A673 (cell line): ENCODE data around the gene TRMT112. TPM values are rescaled to one million over a fixed set of nuclear protein-coding genes. Genes with fewer than 3 reads are reported as not detected.

Experiments
- BruUV-seq: library from RNA; stranded (reverse); fragments of 400-500 nt; replicated peaks from 2 replicates; lab custom pipeline; 2021; lab: Mats Ljungman, UMichigan
- CTCF ChIA-PET: fragments of 300-600 bp; sonication (Branson Sonifier 250); formaldehyde crosslinking; loops from one replicate; lab custom pipeline; 2022; ENCODE audit warnings: antibody characterized with exemption; lab: Charles Lee
- POLR2A ChIA-PET: fragments of 300-600 bp; sonication (Branson Sonifier 250); formaldehyde crosslinking; loops from one replicate; lab custom pipeline; 2022; ENCODE audit warnings: antibody characterized with exemption; ENCODE audit not compliant: low non-redundant PET; lab: Charles Lee
- DNase-seq: peaks from one replicate; pipeline ENCODE4 v3.0.0-alpha.2; 2015; ENCODE audit warnings: low spot score
- H3K27ac ChIP-seq: fragments of 200-600 bp; sonication (generic); 2 replicates; pipeline ENCODE4 v1.5.1; 2016; ENCODE audit warnings: mixed run types, low read depth, mild to moderate bottlenecking, mixed read lengths, antibody characterized with exemption, low read length; ENCODE audit not compliant: poor library complexity, severe bottlenecking
- H3K27me3 ChIP-seq: fragments of 200-600 bp; sonication (generic); replicated peaks from 2 replicates; pipeline ENCODE4 v1.6.1; 2017; ENCODE audit warnings: mixed run types, low read depth, mild to moderate bottlenecking, mixed read lengths, antibody characterized with exemption, low read length; ENCODE audit not compliant: insufficient read depth, poor library complexity
- H3K36me3 ChIP-seq: fragments of 200-600 bp; sonication (generic); 2 replicates; pipeline ENCODE4 v1.6.1; 2016; ENCODE audit warnings: mixed run types, mild to moderate bottlenecking, mixed read lengths, antibody characterized with exemption, low read length; ENCODE audit not compliant: insufficient read depth, poor library complexity, severe bottlenecking
- H3K4me1 ChIP-seq: fragments of 200-600 bp; sonication (generic); 2 replicates; pipeline ENCODE4 v1.6.1; 2017; ENCODE audit warnings: mixed run types, mild to moderate bottlenecking, mixed read lengths, antibody characterized with exemption, low read length; ENCODE audit not compliant: insufficient read depth, poor library complexity, severe bottlenecking
- H3K4me3 ChIP-seq: fragments of 200-600 bp; sonication (generic); 2 replicates; pipeline ENCODE4 v1.5.1; 2016; ENCODE audit warnings: low read depth, mixed run types, mild to moderate bottlenecking, mixed read lengths, low read length; ENCODE audit not compliant: poor library complexity, severe bottlenecking
- H3K9me3 ChIP-seq: fragments of 200-600 bp; sonication (generic); 2 replicates; pipeline ENCODE4 v1.6.1; 2016; ENCODE audit warnings: mixed run types, low read depth, mild to moderate bottlenecking, mixed read lengths, antibody characterized with exemption, low read length; ENCODE audit not compliant: poor library complexity, severe bottlenecking
- EZH2 ChIP-seq: fragments of 200-600 bp; sonication (generic); IDR thresholded peaks from 2 replicates; pipeline ENCODE4 v1.6.1; 2017; ENCODE audit warnings: borderline replicate concordance, low read depth, mild to moderate bottlenecking, mixed read lengths, antibody characterized with exemption, low read length; ENCODE audit not compliant: poor library complexity, severe bottlenecking
- intact Hi-C: fragments of 100-400 bp; cut with micrococcal nuclease; formaldehyde crosslinking; loops from one replicate; pipeline ENCODE4 v1.10.0; 2022; ENCODE audit not compliant: unreplicated experiment
- total RNA-seq: library from RNA; stranded (reverse); gene quantifications from 2 replicates; pipeline ENCODE4 v1.2.3, GENCODE V29; 2021
- TF ChIP-seq, protein P1 (sequence below): fragments of 300-800, 200-600 bp; sonication (generic); conservative IDR thresholded peaks from 2 replicates; pipeline ENCODE4 v1.5.1; 2017; ENCODE audit warnings: low read depth, mild to moderate bottlenecking, antibody characterized with exemption, low read length, moderate library complexity, mixed read lengths

TRMT112 gene
- total RNA-seq, 1 experiment from 2014 or later: 270 TPM

DNA sequence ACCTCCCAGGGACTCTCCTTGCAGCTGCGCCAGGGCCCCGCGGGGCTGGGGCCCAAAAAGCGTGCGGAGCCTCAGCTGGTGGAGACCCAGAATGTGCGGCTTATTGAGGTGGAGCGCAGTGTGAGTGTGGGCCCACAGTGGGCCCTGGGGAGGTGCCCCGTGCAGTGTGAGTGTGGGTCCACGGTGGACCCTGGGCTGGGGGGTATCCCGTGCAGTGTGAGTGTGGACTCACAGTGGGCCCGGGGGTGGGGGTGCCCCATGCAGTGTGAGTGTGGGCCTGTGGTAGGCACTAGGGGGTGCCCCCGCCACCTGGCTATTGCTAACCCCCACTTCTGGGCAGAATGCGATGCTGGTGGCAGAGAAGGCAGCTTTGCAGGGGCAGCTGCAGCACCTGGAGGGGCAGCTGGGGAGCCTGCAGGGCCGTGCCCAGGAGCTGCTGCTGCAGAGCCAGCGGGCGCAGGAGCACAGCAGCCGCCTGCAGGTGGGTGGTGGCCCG, 33.8 kb upstream of the TRMT112 start:
- intact Hi-C loops: no loop called here
- BruUV-seq: no TSS peak
- CTCF ChIA-PET: interaction anchor here (0.7 kb wide), 1 partner anchor 44 kb away, joined by 4 read pairs; no protein-coding TSS in a partner anchor

DNA sequence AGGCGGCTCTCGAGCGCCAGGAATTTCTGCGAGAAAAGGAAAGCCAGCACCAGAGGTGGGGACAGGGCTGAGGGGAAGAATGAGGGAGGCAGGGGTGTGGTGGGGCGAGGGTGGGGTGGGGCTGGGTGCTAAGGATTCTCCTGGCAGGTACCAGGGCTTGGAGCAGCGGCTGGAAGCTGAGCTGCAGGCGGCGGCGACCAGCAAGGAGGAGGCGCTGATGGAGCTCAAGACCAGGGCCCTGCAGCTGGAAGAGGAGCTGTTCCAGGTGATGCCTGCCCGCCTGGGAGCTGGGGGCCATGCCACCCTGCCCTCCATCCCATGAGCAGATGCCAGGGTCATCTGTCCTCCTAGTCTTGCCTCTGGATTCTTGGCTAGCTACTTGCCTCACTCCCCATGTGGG, 32.0 kb upstream of the TRMT112 start:
- ChIA-PET CTCF (no interaction called here), POLR2A (no interaction called here)
- H3K4me1 ChIP-seq: no peaks in the 10 kb centered on the region
- no peak for TF ChIP-seq EZH2
- TF ChIP-seq, protein P1, sequence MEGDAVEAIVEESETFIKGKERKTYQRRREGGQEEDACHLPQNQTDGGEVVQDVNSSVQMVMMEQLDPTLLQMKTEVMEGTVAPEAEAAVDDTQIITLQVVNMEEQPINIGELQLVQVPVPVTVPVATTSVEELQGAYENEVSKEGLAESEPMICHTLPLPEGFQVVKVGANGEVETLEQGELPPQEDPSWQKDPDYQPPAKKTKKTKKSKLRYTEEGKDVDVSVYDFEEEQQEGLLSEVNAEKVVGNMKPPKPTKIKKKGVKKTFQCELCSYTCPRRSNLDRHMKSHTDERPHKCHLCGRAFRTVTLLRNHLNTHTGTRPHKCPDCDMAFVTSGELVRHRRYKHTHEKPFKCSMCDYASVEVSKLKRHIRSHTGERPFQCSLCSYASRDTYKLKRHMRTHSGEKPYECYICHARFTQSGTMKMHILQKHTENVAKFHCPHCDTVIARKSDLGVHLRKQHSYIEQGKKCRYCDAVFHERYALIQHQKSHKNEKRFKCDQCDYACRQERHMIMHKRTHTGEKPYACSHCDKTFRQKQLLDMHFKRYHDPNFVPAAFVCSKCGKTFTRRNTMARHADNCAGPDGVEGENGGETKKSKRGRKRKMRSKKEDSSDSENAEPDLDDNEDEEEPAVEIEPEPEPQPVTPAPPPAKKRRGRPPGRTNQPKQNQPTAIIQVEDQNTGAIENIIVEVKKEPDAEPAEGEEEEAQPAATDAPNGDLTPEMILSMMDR: no peak
- no TSS peak for BruUV-seq
- no peaks in the 10 kb centered on the region for H3K27me3 ChIP-seq
- intact Hi-C loops: no loop called here
- DNase-seq: no peak
- no peaks in the 10 kb centered on the region for H3K36me3 ChIP-seq
- H3K4me3 ChIP-seq: no peak overlapping the region
- no peaks in the 10 kb centered on the region for H3K9me3 ChIP-seq
- H3K27ac ChIP-seq: no peak overlapping the region

More for the DNA sequence above, 33.8 kb upstream of the TRMT112 start:
- TF ChIP-seq EZH2: no peak
- TF ChIP-seq, protein P1: no peak
- H3K27ac ChIP-seq: no peak overlapping the region
- H3K4me3 ChIP-seq: no peak overlapping the region
- H3K9me3 ChIP-seq: no peaks in the 10 kb centered on the region
- POLR2A ChIA-PET: no interaction called here
- H3K4me1 ChIP-seq: peaks cover 8% of the 10 kb centered on the region
- no peaks in the 10 kb centered on the region for H3K36me3 ChIP-seq
- H3K27me3 ChIP-seq: no peaks in the 10 kb centered on the region
- no peak for DNase-seq

DNA sequence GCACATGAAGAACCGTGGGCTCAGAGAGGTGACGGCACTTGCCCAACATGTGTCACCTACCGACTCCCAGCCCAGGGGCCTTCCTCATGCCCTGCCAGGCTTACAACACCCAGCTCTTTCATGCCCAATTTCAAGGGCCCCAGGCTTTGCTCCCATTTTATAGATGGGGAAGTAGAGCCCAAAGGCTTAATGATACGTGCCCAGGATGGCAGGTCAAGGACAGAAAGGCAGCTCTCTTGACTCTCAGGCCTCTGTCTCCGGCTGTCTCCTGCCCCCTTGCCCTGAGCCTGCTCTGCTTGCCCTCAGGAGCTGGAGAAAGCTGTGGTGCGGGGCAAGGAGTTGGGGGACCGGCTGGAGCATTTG, 31.6 kb upstream of the TRMT112 start:
- DNase-seq: no peak
- intact Hi-C loops: no loop called here
- H3K4me3 ChIP-seq: no peak overlapping the region
- H3K4me1 ChIP-seq: no peaks in the 10 kb centered on the region
- H3K27me3 ChIP-seq: no peaks in the 10 kb centered on the region
- H3K36me3 ChIP-seq: no peaks in the 10 kb centered on the region
- TF ChIP-seq EZH2: no peak
- TF ChIP-seq, protein P1: no peak
- no peaks in the 10 kb centered on the region for H3K9me3 ChIP-seq
- BruUV-seq: no TSS peak
- H3K27ac ChIP-seq: no peak overlapping the region
- POLR2A ChIA-PET: interaction anchor here (0.6 kb wide), 2 partner anchors 385 to 1458 kb away, joined by 5 to 6 read pairs; no protein-coding TSS in a partner anchor
- CTCF ChIA-PET: no interaction called here
